Left lung (tissue), 10 donors: ENCODE measurements around the gene NUMB. TPM values are rescaled to one million over a fixed set of nuclear protein-coding genes. Genes with fewer than 3 reads are reported as not detected.

Experiments
- ATAC-seq: fragments of 200-7000 bp; cut with Tn5 transposase; one replicate; pipeline ENCODE4 v1.9.1; 2020; ENCODE audit warnings: moderate library complexity
- DNase-seq, 4 donors: peaks; one replicate each; pipeline ENCODE4 v3.0.0-alpha.2; 2013 to 2020
- H3K27ac ChIP-seq, 2 donors: fragments of 200-600 bp; sonication (generic) in 1 of 2; one replicate each; pipeline versions ENCODE4 v1.5.0 to v1.8.0; 2020 to 2021
- H3K27me3 ChIP-seq, 2 donors: fragments of 200-600 bp; sonication (generic) in 1 of 2; one replicate each; pipeline versions ENCODE4 v1.5.0 to v1.8.0; 2020 to 2021
- H3K36me3 ChIP-seq, 2 donors: fragments of 200-600 bp; sonication (generic) in 1 of 2; one replicate each; pipeline versions ENCODE4 v1.5.0 to v1.8.0; 2020 to 2021
- H3K4me1 ChIP-seq, 2 donors: fragments of 200-600 bp; one replicate each; pipeline ENCODE4 v1.8.0; 2021
- H3K4me3 ChIP-seq, 2 donors: fragments of 200-600 bp; sonication (generic) in 1 of 2; one replicate each; pipeline versions ENCODE4 v1.5.0 to v1.8.0; 2020 to 2021; ENCODE audit warnings: mild to moderate bottlenecking in 1 of 2
- H3K9me3 ChIP-seq, 2 donors: fragments of 200-600 bp; sonication (generic) in 1 of 2; one replicate each; pipeline versions ENCODE4 v1.5.0 to v1.8.0; 2020 to 2021
- intact Hi-C, 2 donors: fragments of 100-400 bp; cut with DNase I; formaldehyde crosslinking; loops; one replicate each; pipeline versions ENCODE4 v1.11.2 to v1.14.2; 2022
- polyA plus RNA-seq, 6 donors: library from polyadenylated mRNA; unstranded; fragments of 120-200 nt; gene quantifications; one replicate each; pipeline ENCODE4 v1.2.1, GENCODE V29; 2013; ENCODE audit not compliant: insufficient read length in 6 of 6
- total RNA-seq, 2 donors: library from RNA; stranded (reverse); fragmentation: NEBNext Ultra II Directional; extraction: Animal tissue kit (Norgen Biotek cat#: 25700); gene quantifications; one replicate each; pipeline ENCODE4 v1.2.1, GENCODE V29; 2021
- TF ChIP-seq, protein P1 (sequence below), 2 donors: fragments of 200-600 bp; sonication (generic) in 1 of 2; IDR thresholded peaks; one replicate each; pipeline versions ENCODE4 v1.5.0 to v1.8.0; 2021; ENCODE audit warnings: antibody characterized with exemption in 2 of 2
- donor health status: DM: no; HTN: yes; CAD: no.
- donor health status: DM: no; HTN: no; CAD: no.

Gene NUMB
- total and polyA plus RNA-seq, 8 donors: 91.0 to 121 (median 105) TPM

DNA sequence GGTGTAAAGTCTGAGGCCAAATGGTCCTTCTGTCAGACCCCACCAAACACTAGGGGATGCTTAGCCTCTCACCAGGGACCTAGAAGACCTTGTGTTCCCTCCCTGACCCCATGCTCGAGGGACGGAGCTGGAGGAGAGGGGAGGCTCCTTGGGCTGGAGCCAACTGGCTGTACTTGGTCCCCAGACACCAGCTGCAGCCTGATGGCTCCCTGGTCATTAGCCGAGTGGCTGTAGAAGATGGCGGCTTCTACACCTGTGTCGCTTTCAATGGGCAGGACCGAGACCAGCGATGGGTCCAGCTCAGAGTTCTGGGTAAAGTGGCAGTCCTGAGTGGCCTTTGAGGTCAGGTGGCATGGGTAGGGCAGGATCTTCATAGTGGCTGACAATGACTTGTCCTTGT is 192.0 kb downstream of the NUMB start:
- peaks cover 4 to 15% of the 10 kb centered on the region in 2 donors for H3K4me1 ChIP-seq
- ATAC-seq (no peak), DNase-seq (no peak)
- intact Hi-C loops: no loop called here
- H3K27ac ChIP-seq: no peak overlapping the region
- H3K36me3 ChIP-seq: no peaks in the 10 kb centered on the region
- TF ChIP-seq, protein P1, sequence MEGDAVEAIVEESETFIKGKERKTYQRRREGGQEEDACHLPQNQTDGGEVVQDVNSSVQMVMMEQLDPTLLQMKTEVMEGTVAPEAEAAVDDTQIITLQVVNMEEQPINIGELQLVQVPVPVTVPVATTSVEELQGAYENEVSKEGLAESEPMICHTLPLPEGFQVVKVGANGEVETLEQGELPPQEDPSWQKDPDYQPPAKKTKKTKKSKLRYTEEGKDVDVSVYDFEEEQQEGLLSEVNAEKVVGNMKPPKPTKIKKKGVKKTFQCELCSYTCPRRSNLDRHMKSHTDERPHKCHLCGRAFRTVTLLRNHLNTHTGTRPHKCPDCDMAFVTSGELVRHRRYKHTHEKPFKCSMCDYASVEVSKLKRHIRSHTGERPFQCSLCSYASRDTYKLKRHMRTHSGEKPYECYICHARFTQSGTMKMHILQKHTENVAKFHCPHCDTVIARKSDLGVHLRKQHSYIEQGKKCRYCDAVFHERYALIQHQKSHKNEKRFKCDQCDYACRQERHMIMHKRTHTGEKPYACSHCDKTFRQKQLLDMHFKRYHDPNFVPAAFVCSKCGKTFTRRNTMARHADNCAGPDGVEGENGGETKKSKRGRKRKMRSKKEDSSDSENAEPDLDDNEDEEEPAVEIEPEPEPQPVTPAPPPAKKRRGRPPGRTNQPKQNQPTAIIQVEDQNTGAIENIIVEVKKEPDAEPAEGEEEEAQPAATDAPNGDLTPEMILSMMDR (IDR thresholded peaks at IDR 0.05): no peak
- no peak overlapping the region for H3K4me3 ChIP-seq
- no peaks in the 10 kb centered on the region for H3K27me3 ChIP-seq
- H3K9me3 ChIP-seq: no peaks in the 10 kb centered on the region

DNA sequence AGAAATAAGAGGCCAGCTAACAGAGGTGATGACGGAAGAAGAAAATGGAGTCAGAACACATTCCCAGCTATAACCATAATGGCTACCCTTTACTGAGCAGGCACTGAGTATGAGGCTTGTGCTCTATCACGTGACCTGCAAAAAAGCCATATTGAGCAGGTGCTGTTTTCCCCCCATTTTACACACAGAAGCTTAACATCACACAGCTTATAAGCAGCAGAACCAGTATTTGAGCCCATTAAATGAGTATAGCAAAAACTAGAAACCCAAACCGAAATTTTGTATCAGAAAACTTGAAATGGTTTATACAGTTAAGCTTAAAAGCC is 192.7 kb downstream of the NUMB start:
- no peaks in the 10 kb centered on the region for H3K36me3 ChIP-seq
- no peak for ATAC-seq
- intact Hi-C loops: no loop called here

DNA sequence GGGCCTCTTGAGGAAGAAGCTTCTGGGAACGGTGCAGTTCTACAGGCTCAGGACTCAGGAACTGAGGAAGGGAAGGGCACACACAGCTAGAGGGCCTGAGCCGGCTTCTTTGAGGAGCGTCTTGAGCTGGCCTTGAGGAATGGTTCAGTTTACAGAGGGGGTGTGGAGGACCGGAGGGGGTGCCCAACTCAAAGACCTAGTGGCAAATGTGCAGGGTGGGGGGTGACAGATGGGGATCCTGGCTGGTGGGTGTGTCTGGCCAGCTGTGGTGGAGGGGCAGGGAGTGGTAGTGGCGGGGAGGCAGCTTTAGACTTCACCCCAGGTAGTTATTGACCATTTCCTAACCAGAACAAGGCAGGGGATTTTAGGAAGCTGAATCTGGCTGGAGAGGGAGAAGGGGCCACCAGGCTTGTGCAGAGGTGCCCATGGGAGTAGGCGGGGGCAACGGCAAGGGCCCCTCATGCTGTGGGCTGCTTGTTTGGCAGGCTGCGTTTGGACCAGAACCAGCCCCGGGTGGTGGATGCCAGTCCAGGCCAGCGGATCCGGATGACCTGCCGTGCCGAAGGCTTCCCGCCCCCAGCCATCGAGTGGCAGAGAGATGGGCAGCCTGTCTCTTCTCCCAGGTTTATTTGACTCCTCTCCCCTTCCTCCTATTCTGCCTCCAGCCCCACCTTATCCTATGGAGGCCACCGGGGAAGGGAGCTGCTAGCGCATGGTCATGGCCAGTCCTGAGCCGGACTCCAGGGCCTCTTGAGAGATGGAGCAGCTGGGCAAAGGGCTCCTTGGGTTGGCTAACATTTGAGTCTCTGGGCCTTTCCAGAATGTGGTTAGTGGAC is 193.2 kb downstream of the NUMB start:
- no peaks in the 10 kb centered on the region for H3K9me3 ChIP-seq
- H3K27ac ChIP-seq: no peak overlapping the region
- no peak for DNase-seq
- no peak for ATAC-seq
- peaks cover 4 to 9% of the 10 kb centered on the region in 2 donors for H3K4me1 ChIP-seq
- no peak overlapping the region for H3K4me3 ChIP-seq
- no peaks in the 10 kb centered on the region for H3K36me3 ChIP-seq
- intact Hi-C loops: no loop called here
- no peaks in the 10 kb centered on the region for H3K27me3 ChIP-seq
- TF ChIP-seq, protein P1 (IDR thresholded peaks at IDR 0.05): no peak

More for the DNA sequence above, 192.7 kb downstream of the NUMB start:
- no peaks in the 10 kb centered on the region for H3K9me3 ChIP-seq
- TF ChIP-seq, protein P1 (IDR thresholded peaks at IDR 0.05): no peak
- H3K27me3 ChIP-seq: no peaks in the 10 kb centered on the region
- DNase-seq: no peak
- H3K4me1 ChIP-seq: peaks cover 4 to 15% of the 10 kb centered on the region in 2 donors
- H3K4me3 ChIP-seq: no peak overlapping the region
- no peak overlapping the region for H3K27ac ChIP-seq

DNA sequence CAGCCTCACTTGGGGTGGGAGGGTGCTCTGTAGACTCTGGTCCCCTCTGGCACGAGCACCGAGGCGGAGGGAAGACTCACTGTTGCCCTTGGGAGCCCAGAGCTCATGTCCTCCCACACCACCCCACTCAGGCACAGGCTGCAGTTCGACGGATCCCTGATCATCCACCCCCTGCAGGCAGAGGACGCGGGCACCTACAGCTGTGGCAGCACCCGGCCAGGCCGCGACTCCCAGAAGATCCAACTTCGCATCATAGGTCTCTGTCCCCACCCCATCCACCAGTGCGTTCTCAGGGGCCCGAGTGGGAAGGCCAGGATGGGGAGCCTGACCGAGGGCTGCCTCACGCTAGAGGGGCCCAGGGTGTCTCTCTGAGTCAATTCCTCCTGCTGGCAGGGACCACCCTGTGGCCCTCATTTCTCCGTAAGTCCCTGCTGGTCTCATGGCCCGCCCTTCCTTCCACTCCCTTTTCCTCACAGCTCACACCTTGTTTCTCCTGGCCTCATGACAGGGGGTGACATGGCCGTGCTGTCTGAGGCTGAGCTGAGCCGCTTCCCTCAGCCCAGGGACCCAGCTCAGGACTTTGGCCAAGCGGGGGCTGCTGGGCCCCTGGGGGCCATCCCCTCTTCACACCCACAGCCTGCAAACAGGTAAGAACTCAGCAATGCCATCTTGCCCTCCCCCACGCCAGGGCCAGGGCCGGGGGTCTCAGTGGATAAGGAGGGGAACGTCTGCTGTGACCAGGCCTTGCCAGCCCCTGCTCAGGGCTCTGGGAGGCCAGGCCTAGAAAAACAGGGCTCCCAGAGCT is 194.1 kb downstream of the NUMB start:
- H3K36me3 ChIP-seq: no peaks in the 10 kb centered on the region
- H3K4me3 ChIP-seq: no peak overlapping the region
- no peak for DNase-seq
- H3K9me3 ChIP-seq: no peaks in the 10 kb centered on the region
- no peaks in the 10 kb centered on the region for H3K27me3 ChIP-seq
- ATAC-seq: no peak
- H3K4me1 ChIP-seq: peaks cover 0 to 1% of the 10 kb centered on the region in 2 donors
- H3K27ac ChIP-seq: no peak overlapping the region
- intact Hi-C loops: no loop called here
- TF ChIP-seq, protein P1 (IDR thresholded peaks at IDR 0.05): no peak

DNA sequence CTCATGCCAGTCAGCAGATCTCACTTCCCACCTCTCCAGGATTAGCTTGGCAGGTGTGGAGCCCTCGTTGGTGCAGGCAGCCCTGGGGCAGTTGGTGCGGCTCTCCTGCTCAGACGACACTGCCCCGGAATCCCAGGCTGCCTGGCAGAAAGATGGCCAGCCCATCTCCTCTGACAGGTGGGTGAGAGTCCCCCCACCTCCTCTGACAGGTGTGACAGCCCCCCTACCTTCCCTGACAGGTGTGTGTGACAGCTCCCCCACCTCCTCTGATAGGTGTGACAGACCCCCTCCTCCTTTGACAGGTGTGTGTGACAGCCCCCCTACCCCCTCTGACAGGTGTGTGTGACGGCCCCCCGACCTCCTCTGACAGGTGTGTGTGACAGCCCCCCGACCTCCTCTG is 194.7 kb downstream of the NUMB start:
- no peak for ATAC-seq
- H3K36me3 ChIP-seq: no peaks in the 10 kb centered on the region
- intact Hi-C loops: no loop called here
- no peak overlapping the region for H3K4me3 ChIP-seq
- H3K9me3 ChIP-seq: no peaks in the 10 kb centered on the region
- DNase-seq: no peak
- TF ChIP-seq, protein P1 (IDR thresholded peaks at IDR 0.05): no peak
- H3K4me1 ChIP-seq: no peaks in the 10 kb centered on the region
- no peaks in the 10 kb centered on the region for H3K27me3 ChIP-seq
- H3K27ac ChIP-seq: no peak overlapping the region
